ENCODE results near the gene RYR2. TPM values are rescaled to one million over a fixed set of nuclear protein-coding genes. Genes with fewer than 3 reads are reported as not detected.

The RYR2 gene
- total and polyA plus RNA-seq, 9 donors: 2.3 to 4.7 (median 3.3) TPM

DNA sequence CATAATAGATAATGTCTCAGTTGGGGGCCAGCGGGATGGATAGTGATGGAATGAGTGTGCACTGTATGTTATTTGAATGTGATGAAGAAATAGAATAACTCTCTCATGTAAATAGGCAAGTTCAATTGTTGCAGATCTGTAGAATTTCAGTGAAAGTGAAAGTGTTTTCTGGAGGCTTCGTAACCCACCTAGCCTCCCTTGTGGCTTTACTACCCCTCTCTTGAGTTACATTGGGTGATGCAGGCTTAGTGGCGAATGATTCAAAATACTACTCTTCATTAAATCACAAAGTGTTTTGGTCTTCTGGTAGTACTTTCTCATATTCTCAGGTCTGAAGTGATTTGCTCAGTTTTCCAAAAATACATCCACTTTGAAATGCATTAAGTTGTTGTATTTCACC is 436.9 kb downstream of the RYR2 start:
- Histone ChIP-seq H3K4me1 (ENCODE audit: control insufficient read depth, insufficient read depth, low read length) (no peaks in the 10 kb centered on the region), H3K9me3 (replicated peaks; ENCODE audit: control insufficient read depth, low read depth, low read length) (no peaks in the 10 kb centered on the region), H3K27ac (ENCODE audit: low read length) (no peak overlapping the region), H3K36me3 (ENCODE audit: control insufficient read depth, insufficient read depth, low read length) (no peaks in the 10 kb centered on the region), H3K4me3 (ENCODE audit: low read length) (no peak overlapping the region), H3K27me3 (ENCODE audit: control insufficient read depth, insufficient read depth, low read length) (no peaks in the 10 kb centered on the region)
- WGBS (ENCODE audit: insufficient coverage): no CpG with 5 or more reads among the region's 3 CpGs
- DNase-seq: no peak

- no peak overlapping the region for H3K4me3 ChIP-seq (ENCODE audit: low read length)
- no peaks in the 10 kb centered on the region for H3K4me1 ChIP-seq (ENCODE audit: control insufficient read depth, insufficient read depth, low read length)
- H3K9me3 ChIP-seq (replicated peaks; ENCODE audit: control insufficient read depth, low read depth, low read length): no peaks in the 10 kb centered on the region
- no peaks in the 10 kb centered on the region for H3K27me3 ChIP-seq (ENCODE audit: control insufficient read depth, insufficient read depth, low read length)
- 92% methylated on average over 2 of the region's 2 CpGs for WGBS (ENCODE audit: insufficient coverage)
- no peaks in the 10 kb centered on the region for H3K36me3 ChIP-seq (ENCODE audit: control insufficient read depth, insufficient read depth, low read length)
- no peak for DNase-seq
- H3K27ac ChIP-seq (ENCODE audit: low read length): no peak overlapping the region
Observed at GRCh38 chr1:237482777-237483176, 440.8 kb downstream of the RYR2 start.

- WGBS (ENCODE audit: insufficient coverage): 40% methylated on average over 1 of the region's 1 CpG
- H3K4me1 ChIP-seq (ENCODE audit: control insufficient read depth, insufficient read depth, low read length): no peaks in the 10 kb centered on the region
- no peaks in the 10 kb centered on the region for H3K27me3 ChIP-seq (ENCODE audit: control insufficient read depth, insufficient read depth, low read length)
- no peak overlapping the region for H3K4me3 ChIP-seq (ENCODE audit: low read length)
- no peak for DNase-seq
- H3K9me3 ChIP-seq (replicated peaks; ENCODE audit: control insufficient read depth, low read depth, low read length): no peaks in the 10 kb centered on the region
- H3K36me3 ChIP-seq (ENCODE audit: control insufficient read depth, insufficient read depth, low read length): no peaks in the 10 kb centered on the region
- H3K27ac ChIP-seq (ENCODE audit: low read length): no peak overlapping the region
Observed at GRCh38 chr1:237492359-237492758, 450.4 kb downstream of the RYR2 start.

DNA sequence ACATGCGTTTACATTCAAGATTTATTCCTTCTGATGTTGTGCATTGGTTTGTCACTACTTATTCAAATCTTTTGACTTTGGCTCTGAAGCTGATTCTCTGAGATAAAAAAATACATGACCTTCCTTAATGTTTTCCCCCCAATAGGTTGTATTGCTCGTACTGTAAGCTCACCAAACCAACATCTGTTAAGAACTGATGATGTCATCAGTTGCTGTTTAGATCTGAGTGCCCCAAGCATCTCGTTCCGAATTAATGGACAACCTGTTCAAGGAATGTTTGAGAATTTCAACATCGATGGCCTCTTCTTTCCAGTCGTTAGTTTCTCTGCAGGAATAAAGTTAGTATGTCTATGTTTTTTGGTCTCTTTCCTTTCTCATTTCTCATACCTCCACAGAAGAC is 458.6 kb downstream of the RYR2 start:
- DNase-seq: no peak
- H3K27me3 ChIP-seq (ENCODE audit: control insufficient read depth, insufficient read depth, low read length): no peaks in the 10 kb centered on the region
- H3K9me3 ChIP-seq (replicated peaks; ENCODE audit: control insufficient read depth, low read depth, low read length): no peaks in the 10 kb centered on the region
- H3K4me1 ChIP-seq (ENCODE audit: control insufficient read depth, insufficient read depth, low read length): no peaks in the 10 kb centered on the region
- H3K36me3 ChIP-seq (ENCODE audit: control insufficient read depth, insufficient read depth, low read length): no peaks in the 10 kb centered on the region
- 33% methylated on average over 1 of the region's 6 CpGs for WGBS (ENCODE audit: insufficient coverage)
- H3K4me3 ChIP-seq (ENCODE audit: low read length): no peak overlapping the region
- H3K27ac ChIP-seq (ENCODE audit: low read length): no peak overlapping the region

GRCh38 chr1:237503292-237503691 is 461.3 kb downstream of the RYR2 start:
- 63% methylated on average over 1 of the region's 8 CpGs for WGBS (ENCODE audit: insufficient coverage)
- no peaks in the 10 kb centered on the region for H3K4me1 ChIP-seq (ENCODE audit: control insufficient read depth, insufficient read depth, low read length)
- H3K27ac ChIP-seq (ENCODE audit: low read length): no peak overlapping the region
- H3K4me3 ChIP-seq (ENCODE audit: low read length): no peak overlapping the region
- no peaks in the 10 kb centered on the region for H3K9me3 ChIP-seq (replicated peaks; ENCODE audit: control insufficient read depth, low read depth, low read length)
- H3K36me3 ChIP-seq (ENCODE audit: control insufficient read depth, insufficient read depth, low read length): no peaks in the 10 kb centered on the region
- no peaks in the 10 kb centered on the region for H3K27me3 ChIP-seq (ENCODE audit: control insufficient read depth, insufficient read depth, low read length)
- DNase-seq: no peak

- H3K4me1 ChIP-seq (ENCODE audit: control insufficient read depth, insufficient read depth, low read length): no peaks in the 10 kb centered on the region
Observed at GRCh38 chr1:237507005-237507404, 465.0 kb downstream of the RYR2 start.

GRCh38 chr1:237509748-237510147 is 467.8 kb downstream of the RYR2 start:
- Histone ChIP-seq H3K27ac (ENCODE audit: low read length) (no peak overlapping the region), H3K36me3 (ENCODE audit: control insufficient read depth, insufficient read depth, low read length) (no peaks in the 10 kb centered on the region), H3K4me1 (ENCODE audit: control insufficient read depth, insufficient read depth, low read length) (no peaks in the 10 kb centered on the region), H3K9me3 (replicated peaks; ENCODE audit: control insufficient read depth, low read depth, low read length) (no peaks in the 10 kb centered on the region), H3K27me3 (ENCODE audit: control insufficient read depth, insufficient read depth, low read length) (no peaks in the 10 kb centered on the region), H3K4me3 (ENCODE audit: low read length) (no peak overlapping the region)
- no peak for DNase-seq
- 79% methylated on average over 2 of the region's 2 CpGs for WGBS (ENCODE audit: insufficient coverage)

More at GRCh38 chr1:237507005-237507404, 465.0 kb downstream of the RYR2 start:
- DNase-seq: no peak
- no peak overlapping the region for H3K27ac ChIP-seq (ENCODE audit: low read length)
- no CpG with 5 or more reads among the region's 2 CpGs for WGBS (ENCODE audit: insufficient coverage)
- no peaks in the 10 kb centered on the region for H3K36me3 ChIP-seq (ENCODE audit: control insufficient read depth, insufficient read depth, low read length)
- no peak overlapping the region for H3K4me3 ChIP-seq (ENCODE audit: low read length)
- H3K27me3 ChIP-seq (ENCODE audit: control insufficient read depth, insufficient read depth, low read length): no peaks in the 10 kb centered on the region
- no peaks in the 10 kb centered on the region for H3K9me3 ChIP-seq (replicated peaks; ENCODE audit: control insufficient read depth, low read depth, low read length)

DNA sequence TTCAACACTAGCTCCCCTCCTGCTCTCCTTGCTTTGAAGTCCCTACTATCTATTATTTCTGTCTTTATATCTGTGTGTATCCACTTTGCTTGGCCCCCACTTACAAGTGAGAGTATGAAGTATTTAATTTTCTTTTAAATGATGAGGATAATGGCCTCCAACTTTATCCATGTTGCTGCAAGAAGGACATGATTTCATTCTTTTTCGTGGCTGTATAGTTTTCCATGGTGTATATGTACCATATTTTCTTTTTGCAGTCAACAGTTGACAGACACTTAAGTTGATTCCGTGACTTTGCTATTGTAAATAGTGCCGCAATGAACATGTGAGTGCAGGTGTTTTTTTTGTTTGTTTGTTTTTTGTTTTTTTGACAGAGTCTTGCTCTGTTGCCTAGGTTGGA is 483.1 kb downstream of the RYR2 start:
- WGBS (ENCODE audit: insufficient coverage): no CpG with 5 or more reads among the region's 3 CpGs
- Histone ChIP-seq H3K9me3 (replicated peaks; ENCODE audit: control insufficient read depth, low read depth, low read length) (no peaks in the 10 kb centered on the region), H3K36me3 (ENCODE audit: control insufficient read depth, insufficient read depth, low read length) (no peaks in the 10 kb centered on the region), H3K27me3 (ENCODE audit: control insufficient read depth, insufficient read depth, low read length) (no peaks in the 10 kb centered on the region), H3K27ac (ENCODE audit: low read length) (no peak overlapping the region), H3K4me3 (ENCODE audit: low read length) (no peak overlapping the region), H3K4me1 (ENCODE audit: control insufficient read depth, insufficient read depth, low read length) (no peaks in the 10 kb centered on the region)
- no peak for DNase-seq

- WGBS (ENCODE audit: insufficient coverage): 96% methylated on average over 3 of the region's 4 CpGs
- Histone ChIP-seq H3K4me3 (ENCODE audit: low read length) (no peak overlapping the region), H3K36me3 (ENCODE audit: control insufficient read depth, insufficient read depth, low read length) (no peaks in the 10 kb centered on the region), H3K27me3 (ENCODE audit: control insufficient read depth, insufficient read depth, low read length) (no peaks in the 10 kb centered on the region), H3K4me1 (ENCODE audit: control insufficient read depth, insufficient read depth, low read length) (no peaks in the 10 kb centered on the region), H3K9me3 (replicated peaks; ENCODE audit: control insufficient read depth, low read depth, low read length) (no peaks in the 10 kb centered on the region), H3K27ac (ENCODE audit: low read length) (no peak overlapping the region)
- DNase-seq: no peak
Observed at GRCh38 chr1:237527761-237528160, 485.8 kb downstream of the RYR2 start.

DNA sequence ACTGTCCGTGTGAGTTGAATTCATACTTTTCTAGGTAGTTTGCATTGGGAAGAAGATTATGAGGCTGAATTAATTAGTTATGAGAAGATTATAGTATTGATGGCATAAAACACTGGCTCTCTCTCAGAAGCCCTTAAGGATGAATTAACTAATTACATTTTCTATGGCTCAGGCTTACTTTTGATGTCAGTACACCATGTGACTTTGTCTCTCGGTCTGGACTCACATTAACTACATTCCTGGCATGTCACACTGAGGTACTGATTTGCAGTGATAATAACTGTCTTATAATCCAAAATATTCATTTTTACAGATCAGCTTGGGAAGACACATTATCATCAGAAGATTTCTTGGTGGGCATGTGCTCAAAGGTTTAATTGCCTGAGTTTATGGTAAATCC is 486.6 kb downstream of the RYR2 start:
- no CpG with 5 or more reads among the region's 2 CpGs for WGBS (ENCODE audit: insufficient coverage)
- H3K36me3 ChIP-seq (ENCODE audit: control insufficient read depth, insufficient read depth, low read length): no peaks in the 10 kb centered on the region
- H3K27me3 ChIP-seq (ENCODE audit: control insufficient read depth, insufficient read depth, low read length): no peaks in the 10 kb centered on the region

DNA sequence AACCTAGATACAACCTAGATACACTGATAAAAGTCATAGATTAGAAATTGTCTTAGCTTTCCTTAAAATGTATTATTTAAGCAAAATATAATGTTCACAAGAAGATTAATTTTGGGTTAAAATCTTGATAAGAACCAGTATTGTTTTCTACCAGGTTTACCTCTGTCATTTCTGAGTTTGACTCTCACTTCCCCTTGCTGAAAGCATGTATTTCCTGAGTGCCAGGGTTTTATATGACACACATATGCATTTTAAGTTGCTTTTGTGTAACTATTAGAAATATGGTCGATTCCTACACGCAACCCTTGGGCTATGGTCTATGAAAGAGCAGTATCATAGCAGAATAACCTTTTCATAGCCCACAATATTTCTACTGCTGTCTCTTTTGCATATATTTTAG is 497.1 kb downstream of the RYR2 start:
- H3K27ac ChIP-seq (ENCODE audit: low read length): no peak overlapping the region
- no peak for DNase-seq
- WGBS (ENCODE audit: insufficient coverage): no CpG with 5 or more reads among the region's 2 CpGs
- H3K4me3 ChIP-seq (ENCODE audit: low read length): no peak overlapping the region
- H3K9me3 ChIP-seq (replicated peaks; ENCODE audit: control insufficient read depth, low read depth, low read length): no peaks in the 10 kb centered on the region
- no peaks in the 10 kb centered on the region for H3K4me1 ChIP-seq (ENCODE audit: control insufficient read depth, insufficient read depth, low read length)
- H3K36me3 ChIP-seq (ENCODE audit: control insufficient read depth, insufficient read depth, low read length): no peaks in the 10 kb centered on the region
- no peaks in the 10 kb centered on the region for H3K27me3 ChIP-seq (ENCODE audit: control insufficient read depth, insufficient read depth, low read length)

More for the DNA sequence above, 486.6 kb downstream of the RYR2 start:
- no peak for DNase-seq
- H3K9me3 ChIP-seq (replicated peaks; ENCODE audit: control insufficient read depth, low read depth, low read length): no peaks in the 10 kb centered on the region
- no peaks in the 10 kb centered on the region for H3K4me1 ChIP-seq (ENCODE audit: control insufficient read depth, insufficient read depth, low read length)
- no peak overlapping the region for H3K4me3 ChIP-seq (ENCODE audit: low read length)
- no peak overlapping the region for H3K27ac ChIP-seq (ENCODE audit: low read length)
